Brain microvascular endothelial cell (primary cell): ENCODE results near the gene SWI5.
"Not testable (repeated sequence)": the region's sequence is repeated elsewhere in the genome, so short reads cannot be mapped to it uniquely, and the experiment has no call there.

Experiments
- DNase-seq: peaks from one replicate; pipeline ENCODE4 v3.0.0-alpha.2; 2020
- H3K27ac ChIP-seq: fragments of 250-450 bp; sonication (Bioruptor Pico); 2 replicates; pipeline ENCODE4 v1.5.1; 2020; ENCODE audit warnings: mild to moderate bottlenecking, moderate library complexity
- H3K27me3 ChIP-seq: fragments of 250-450 bp; sonication (Bioruptor Pico); replicated peaks from 2 replicates; pipeline ENCODE4 v1.5.1; 2020; ENCODE audit warnings: mild to moderate bottlenecking
- H3K36me3 ChIP-seq: fragments of 250-450 bp; sonication (Bioruptor Pico); replicated peaks from 2 replicates; pipeline ENCODE4 v1.5.1; 2020; ENCODE audit warnings: mild to moderate bottlenecking
- H3K4me3 ChIP-seq: 2 replicates; pipeline ENCODE4 v1.5.1; 2011; ENCODE audit warnings: low read depth, mild to moderate bottlenecking, control low read depth, low read length, moderate library complexity
- in situ Hi-C: cut with HindIII; loops from 2 replicates; pipeline ENCODE4 v1.10.0; 2017; ENCODE audit warnings: low sequenced_read_pairs, low pct_ligation_motif_present
- TF ChIP-seq, protein P1 (sequence below): IDR thresholded peaks from 2 replicates; pipeline ENCODE4 v1.5.1; 2011; ENCODE audit warnings: low read depth, mild to moderate bottlenecking, moderate library complexity, low read length, control low read depth, inconsistent platforms; ENCODE audit errors: missing control alignments

SWI5 gene

DNA sequence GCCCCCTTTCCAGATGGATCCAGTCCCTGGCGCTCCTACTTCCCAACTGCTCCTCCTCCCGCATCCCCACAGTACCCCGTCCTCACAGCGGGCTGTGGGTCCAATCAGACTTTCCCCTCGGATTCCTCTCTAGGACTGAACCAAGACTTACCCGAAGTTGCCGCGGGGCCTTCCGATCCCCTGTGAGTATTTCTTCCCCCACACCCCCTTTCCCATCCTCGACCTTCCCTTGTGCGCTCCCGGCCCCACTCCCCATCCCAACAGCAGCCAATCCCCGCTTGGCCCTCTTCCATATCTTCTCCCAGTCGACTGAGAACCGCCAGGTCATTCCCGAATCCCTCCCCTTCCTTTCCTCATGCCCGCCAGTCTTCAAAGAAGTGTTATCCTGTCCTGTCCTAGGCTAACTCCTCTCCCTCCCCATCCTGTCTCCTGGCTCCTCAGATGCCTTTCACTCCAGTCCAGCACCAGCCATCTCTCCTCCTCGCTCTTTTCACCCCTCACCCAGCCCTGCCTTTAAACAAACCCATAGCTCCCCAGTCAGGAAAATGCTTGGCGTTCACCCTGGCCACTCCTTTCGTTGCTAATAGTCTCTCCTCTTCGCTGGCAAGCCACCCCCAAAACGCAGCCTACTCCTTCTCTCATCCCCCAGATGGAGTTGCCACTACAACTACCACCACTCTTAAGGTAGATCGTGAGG is 646 bp downstream of the SWI5 start:
- DNase-seq: no peak
- peak overlapping the region; percentile 95 for H3K4me3 ChIP-seq
- TF ChIP-seq, protein P1, sequence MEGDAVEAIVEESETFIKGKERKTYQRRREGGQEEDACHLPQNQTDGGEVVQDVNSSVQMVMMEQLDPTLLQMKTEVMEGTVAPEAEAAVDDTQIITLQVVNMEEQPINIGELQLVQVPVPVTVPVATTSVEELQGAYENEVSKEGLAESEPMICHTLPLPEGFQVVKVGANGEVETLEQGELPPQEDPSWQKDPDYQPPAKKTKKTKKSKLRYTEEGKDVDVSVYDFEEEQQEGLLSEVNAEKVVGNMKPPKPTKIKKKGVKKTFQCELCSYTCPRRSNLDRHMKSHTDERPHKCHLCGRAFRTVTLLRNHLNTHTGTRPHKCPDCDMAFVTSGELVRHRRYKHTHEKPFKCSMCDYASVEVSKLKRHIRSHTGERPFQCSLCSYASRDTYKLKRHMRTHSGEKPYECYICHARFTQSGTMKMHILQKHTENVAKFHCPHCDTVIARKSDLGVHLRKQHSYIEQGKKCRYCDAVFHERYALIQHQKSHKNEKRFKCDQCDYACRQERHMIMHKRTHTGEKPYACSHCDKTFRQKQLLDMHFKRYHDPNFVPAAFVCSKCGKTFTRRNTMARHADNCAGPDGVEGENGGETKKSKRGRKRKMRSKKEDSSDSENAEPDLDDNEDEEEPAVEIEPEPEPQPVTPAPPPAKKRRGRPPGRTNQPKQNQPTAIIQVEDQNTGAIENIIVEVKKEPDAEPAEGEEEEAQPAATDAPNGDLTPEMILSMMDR: no peak
- H3K27me3 ChIP-seq: no peaks in the 10 kb centered on the region
- peak overlapping the region; percentile 40 for H3K27ac ChIP-seq
- H3K36me3 ChIP-seq: peaks cover 22% of the 10 kb centered on the region
- in situ Hi-C loops: no loop called here

DNA sequence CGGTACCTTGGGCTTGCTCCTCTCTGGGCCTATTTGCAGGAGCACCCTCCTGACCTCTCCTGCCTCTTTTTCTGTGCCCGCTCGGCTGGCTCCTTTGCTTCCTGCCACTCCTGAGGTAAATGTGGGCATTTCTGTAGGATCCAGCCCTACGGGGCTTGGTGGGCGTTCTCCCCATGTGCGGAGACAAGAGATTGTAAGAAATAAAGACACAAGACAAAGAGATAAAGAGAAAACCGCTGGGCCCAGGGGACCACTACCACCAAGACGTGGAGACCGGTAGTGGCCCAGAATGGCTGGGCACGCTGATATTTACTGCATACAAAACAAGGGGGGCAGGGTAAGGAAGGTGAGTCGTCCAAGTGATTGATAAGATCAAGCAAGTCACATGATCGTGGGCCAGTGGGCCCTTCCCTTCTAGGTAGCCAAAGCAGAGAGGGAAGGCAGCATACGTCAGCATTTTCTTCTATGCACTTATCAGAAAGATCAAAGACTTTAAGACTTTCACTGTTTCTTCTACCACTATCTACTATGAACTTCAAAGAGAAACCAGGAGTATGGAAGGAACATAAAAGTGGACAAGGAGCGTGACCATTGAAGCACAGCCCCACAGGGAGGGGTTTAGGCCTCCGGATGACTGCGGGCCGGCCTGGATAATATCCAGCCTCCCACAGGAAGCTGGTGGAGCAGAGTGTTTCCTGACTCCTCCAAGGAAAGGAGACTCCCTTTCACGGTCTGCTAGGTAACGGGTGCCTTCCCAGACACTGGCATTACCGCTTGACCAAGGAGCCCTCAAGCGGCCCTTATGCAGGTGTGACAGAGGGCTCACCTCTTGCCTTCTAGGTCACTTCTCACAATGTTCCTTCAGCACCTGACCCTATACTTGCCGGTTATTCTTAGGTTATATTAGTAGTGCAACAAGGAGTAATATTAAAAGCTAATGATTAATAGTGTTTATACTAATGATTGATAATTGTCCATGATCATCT is 3.3 kb downstream of the SWI5 start:
- in situ Hi-C loops, DNase-seq, H3K27me3 ChIP-seq, H3K36me3 ChIP-seq, H3K4me3 ChIP-seq, H3K27ac ChIP-seq: not testable (repeated sequence)

DNA sequence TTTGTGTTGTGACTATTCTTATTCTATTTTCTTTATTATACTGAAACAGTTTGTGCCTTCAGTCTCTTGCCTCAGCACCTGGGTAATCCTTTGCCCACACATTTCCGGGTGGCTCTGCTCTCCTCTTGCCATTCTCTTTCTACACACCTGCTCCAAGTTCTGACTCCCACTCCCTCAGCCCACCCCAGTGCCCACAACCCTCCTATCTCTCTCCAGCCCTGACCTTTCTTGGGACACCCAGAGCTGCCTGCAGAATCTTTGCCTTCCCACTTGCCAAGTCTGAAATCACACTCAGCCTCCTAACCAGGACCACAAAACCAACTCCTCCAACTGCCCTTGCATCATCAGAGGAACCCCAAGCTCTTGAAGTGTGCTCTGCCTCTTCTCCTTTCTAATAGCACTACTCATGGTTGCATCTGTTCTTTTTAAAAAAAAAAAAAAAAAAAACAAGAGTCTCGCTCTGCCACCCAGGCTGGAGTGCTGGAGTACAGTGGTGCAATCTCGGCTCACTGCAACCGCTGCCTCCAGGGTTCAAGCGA is 4.1 kb downstream of the SWI5 start:
- Histone ChIP-seq H3K36me3 (peaks cover 2% of the 10 kb centered on the region), H3K27ac (no peak overlapping the region), H3K27me3 (no peaks in the 10 kb centered on the region), H3K4me3 (no peak overlapping the region)
- DNase-seq: no peak
- TF ChIP-seq, protein P1: no peak
- in situ Hi-C loops: no loop called here

DNA sequence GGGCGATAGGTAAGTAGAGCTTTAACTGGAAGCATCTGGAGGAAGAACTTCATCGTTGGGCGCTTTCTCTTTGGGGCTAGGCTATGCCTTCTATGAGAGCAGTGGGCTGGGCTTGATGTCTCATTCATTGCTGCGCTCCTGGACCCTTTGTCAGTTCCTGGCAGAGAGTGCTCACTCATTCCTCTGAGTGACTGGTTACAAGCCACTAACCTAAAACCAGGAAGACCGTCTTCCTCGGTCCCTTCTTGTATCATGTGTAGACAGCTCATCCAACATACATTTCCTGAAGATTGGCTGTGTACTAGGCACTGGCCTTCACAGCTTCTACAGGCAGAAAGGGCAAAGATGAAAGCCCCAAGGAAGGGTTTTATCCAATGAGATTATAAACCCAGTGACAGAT is 6.4 kb downstream of the SWI5 start:
- peak; percentile 73 for DNase-seq
- Histone ChIP-seq H3K36me3 (peaks cover 8% of the 10 kb centered on the region), H3K27ac (peak overlapping the region; percentile 41), H3K4me3 (no peak overlapping the region), H3K27me3 (no peaks in the 10 kb centered on the region)
- TF ChIP-seq, protein P1: no peak
- in situ Hi-C loops: no loop called here

DNA sequence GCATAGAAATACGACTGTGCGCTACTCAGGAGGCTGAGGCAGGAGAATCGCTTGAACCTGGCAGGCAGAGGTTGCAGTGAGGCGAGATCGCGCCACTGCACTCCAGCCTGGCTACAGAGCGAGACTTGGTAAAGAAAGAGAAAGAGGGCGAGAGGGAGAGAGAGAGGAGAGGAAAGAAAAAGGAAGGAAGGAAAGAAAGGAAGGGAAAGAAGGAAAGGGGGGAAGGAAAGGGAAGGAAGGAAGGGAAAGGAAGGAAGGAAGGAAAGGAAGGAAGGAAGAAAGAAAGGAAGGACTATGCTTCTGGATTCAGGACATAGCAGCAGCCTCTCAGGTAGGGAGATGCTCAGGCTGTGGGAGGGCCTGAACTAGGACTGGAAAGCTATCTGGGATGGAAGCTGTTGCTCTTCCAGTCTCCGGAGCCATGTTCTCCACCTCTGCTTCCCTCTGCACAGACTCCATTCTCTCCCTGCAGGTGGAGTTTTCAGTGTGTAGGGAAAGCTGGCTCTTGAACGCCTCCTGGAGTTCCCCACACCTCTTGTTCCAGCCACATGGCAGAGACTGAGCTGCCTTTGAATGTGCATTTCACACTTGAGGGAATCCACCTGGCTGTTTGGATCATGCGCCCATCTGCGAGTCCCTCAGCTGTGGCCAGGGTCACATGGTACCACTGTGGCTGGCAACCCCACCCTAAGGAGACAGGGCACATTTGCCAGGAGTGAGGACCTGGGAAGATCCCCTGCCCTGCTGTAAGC is 9.1 kb downstream of the SWI5 start:
- in situ Hi-C loops: no loop called here
- Histone ChIP-seq H3K36me3 (peaks cover 8% of the 10 kb centered on the region), H3K27ac (no peak overlapping the region), H3K27me3 (no peaks in the 10 kb centered on the region), H3K4me3 (no peak overlapping the region)
- TF ChIP-seq, protein P1: no peak
- no peak for DNase-seq
